Progenitor cell of endocrine pancreas (in vitro differentiated cells): ENCODE results near the gene NCKAP5. TPM values are rescaled to one million over a fixed set of nuclear protein-coding genes. Genes with fewer than 3 reads are reported as not detected.

Experiments used
- DNase-seq: peaks from one replicate; pipeline ENCODE4 v3.0.0; 2021; ENCODE audit warnings: low spot score; ENCODE audit not compliant: unreplicated experiment
- H3K27ac Mint-ChIP-seq: 2 replicates; pipeline ENCODE4 v1.8.0; 2021; ENCODE audit warnings: mild to moderate bottlenecking, moderate library complexity, mixed read lengths
- H3K27me3 Mint-ChIP-seq: 2 replicates; pipeline ENCODE4 v1.8.0; 2021; ENCODE audit warnings: mixed read lengths
- H3K36me3 Mint-ChIP-seq: 2 replicates; pipeline ENCODE4 v1.8.0; 2022; ENCODE audit warnings: mixed read lengths; ENCODE audit not compliant: insufficient read depth
- H3K4me1 Mint-ChIP-seq: 2 replicates; pipeline ENCODE4 v1.8.0; 2021; ENCODE audit warnings: low read depth, mixed read lengths
- H3K4me3 Mint-ChIP-seq: 2 replicates; pipeline ENCODE4 v1.8.0; 2021; ENCODE audit warnings: low read depth, mild to moderate bottlenecking, moderate library complexity, mixed read lengths
- H3K9me3 Mint-ChIP-seq: 2 replicates; pipeline ENCODE4 v1.8.0; 2021; ENCODE audit warnings: low read depth, mixed read lengths
- total RNA-seq: library from RNA; stranded (reverse); gene quantifications from 2 replicates; pipeline ENCODE4 v1.2.1, GENCODE V29; 2021
- TF ChIP-seq, protein P1 (sequence below): fragments of 200-600 bp; sonication (generic); IDR thresholded peaks from one replicate; pipeline ENCODE4 v1.5.0; 2021; ENCODE audit warnings: antibody characterized with exemption, mild to moderate bottlenecking; ENCODE audit not compliant: unreplicated experiment

NCKAP5 gene
- total RNA-seq, 1 donor from 2014 or later, result 1.7 TPM

DNA sequence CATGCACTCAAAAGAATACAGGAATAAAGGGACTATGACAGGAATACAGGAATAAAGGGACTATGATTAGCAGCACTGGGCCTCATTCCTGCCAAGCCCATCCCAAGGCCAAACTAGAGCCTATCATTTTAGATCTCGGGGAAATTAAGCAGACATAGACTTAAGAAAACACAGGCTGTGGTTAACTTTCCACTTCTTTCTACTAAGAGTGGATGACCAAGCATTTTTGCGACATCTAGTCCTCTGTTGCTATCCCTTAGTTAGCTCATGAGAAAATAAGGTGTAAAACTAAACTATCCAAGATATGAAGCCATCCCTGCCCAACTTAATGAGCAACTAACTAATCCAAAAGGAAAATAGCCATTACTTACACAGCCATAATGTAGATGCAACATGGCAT lies 904.2 kb downstream of the NCKAP5 start:
- peaks cover 9% of the 10 kb centered on the region for H3K4me1 Mint-ChIP-seq
- no peak for DNase-seq
- TF ChIP-seq, protein P1, sequence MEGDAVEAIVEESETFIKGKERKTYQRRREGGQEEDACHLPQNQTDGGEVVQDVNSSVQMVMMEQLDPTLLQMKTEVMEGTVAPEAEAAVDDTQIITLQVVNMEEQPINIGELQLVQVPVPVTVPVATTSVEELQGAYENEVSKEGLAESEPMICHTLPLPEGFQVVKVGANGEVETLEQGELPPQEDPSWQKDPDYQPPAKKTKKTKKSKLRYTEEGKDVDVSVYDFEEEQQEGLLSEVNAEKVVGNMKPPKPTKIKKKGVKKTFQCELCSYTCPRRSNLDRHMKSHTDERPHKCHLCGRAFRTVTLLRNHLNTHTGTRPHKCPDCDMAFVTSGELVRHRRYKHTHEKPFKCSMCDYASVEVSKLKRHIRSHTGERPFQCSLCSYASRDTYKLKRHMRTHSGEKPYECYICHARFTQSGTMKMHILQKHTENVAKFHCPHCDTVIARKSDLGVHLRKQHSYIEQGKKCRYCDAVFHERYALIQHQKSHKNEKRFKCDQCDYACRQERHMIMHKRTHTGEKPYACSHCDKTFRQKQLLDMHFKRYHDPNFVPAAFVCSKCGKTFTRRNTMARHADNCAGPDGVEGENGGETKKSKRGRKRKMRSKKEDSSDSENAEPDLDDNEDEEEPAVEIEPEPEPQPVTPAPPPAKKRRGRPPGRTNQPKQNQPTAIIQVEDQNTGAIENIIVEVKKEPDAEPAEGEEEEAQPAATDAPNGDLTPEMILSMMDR, result no peak
- H3K9me3 Mint-ChIP-seq, result no peaks in the 10 kb centered on the region
- no peak overlapping the region for H3K4me3 Mint-ChIP-seq
- no peaks in the 10 kb centered on the region for H3K36me3 Mint-ChIP-seq
- peaks cover 57% of the 10 kb centered on the region for H3K27me3 Mint-ChIP-seq
- H3K27ac Mint-ChIP-seq, result no peak overlapping the region

DNA sequence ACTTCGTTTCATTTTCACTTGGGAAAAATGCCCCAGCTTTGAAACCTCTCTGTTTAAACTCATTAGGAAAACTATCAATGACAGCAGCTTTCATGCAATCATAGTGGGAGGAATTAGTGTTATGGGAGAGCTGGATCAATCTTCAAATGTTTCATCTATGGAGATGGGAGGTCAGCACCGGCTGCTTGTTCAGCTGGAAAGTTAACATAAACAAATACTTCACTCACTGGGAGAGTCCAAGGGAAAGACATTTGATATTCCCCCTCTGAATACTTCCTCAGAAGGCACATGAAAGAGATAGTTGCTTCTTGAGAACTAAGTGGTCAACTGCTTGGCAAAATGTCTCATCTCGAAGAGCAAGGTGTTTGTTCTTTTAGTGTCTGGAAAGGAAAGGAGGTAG lies 905.5 kb downstream of the NCKAP5 start:
- H3K4me3 Mint-ChIP-seq, result no peak overlapping the region
- DNase-seq, result no peak
- H3K36me3 Mint-ChIP-seq, result no peaks in the 10 kb centered on the region
- peaks cover 3% of the 10 kb centered on the region for H3K4me1 Mint-ChIP-seq
- no peak overlapping the region for H3K27ac Mint-ChIP-seq
- peaks cover 50% of the 10 kb centered on the region for H3K27me3 Mint-ChIP-seq
- no peaks in the 10 kb centered on the region for H3K9me3 Mint-ChIP-seq
- TF ChIP-seq, protein P1, result no peak

DNA sequence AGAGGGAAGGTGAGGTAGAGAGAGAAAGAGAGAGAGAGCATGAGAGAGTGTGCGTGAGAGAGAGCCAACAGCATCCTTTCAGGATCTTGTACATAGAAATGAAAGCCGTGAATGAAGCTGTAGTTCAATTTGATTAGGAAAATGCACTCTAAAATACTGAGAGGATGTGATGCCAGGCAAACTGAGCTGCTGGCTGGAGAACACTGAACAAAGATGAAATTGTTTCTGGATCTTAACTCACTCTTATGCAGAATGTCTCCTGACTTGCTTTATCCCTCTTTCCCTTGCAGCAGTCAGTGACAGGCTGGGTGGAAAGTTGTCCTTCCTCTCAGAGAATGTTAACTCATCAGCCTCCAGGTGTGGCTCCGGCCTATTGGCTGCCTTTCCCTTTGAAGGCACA lies 908.9 kb downstream of the NCKAP5 start:
- DNase-seq, result no peak
- Mint-ChIP-seq H3K4me1 (peaks cover 3% of the 10 kb centered on the region), H3K27me3 (peaks cover 24% of the 10 kb centered on the region), H3K36me3 (no peaks in the 10 kb centered on the region), H3K4me3 (no peak overlapping the region), H3K9me3 (no peaks in the 10 kb centered on the region), H3K27ac (no peak overlapping the region)
- TF ChIP-seq, protein P1, result no peak

DNA sequence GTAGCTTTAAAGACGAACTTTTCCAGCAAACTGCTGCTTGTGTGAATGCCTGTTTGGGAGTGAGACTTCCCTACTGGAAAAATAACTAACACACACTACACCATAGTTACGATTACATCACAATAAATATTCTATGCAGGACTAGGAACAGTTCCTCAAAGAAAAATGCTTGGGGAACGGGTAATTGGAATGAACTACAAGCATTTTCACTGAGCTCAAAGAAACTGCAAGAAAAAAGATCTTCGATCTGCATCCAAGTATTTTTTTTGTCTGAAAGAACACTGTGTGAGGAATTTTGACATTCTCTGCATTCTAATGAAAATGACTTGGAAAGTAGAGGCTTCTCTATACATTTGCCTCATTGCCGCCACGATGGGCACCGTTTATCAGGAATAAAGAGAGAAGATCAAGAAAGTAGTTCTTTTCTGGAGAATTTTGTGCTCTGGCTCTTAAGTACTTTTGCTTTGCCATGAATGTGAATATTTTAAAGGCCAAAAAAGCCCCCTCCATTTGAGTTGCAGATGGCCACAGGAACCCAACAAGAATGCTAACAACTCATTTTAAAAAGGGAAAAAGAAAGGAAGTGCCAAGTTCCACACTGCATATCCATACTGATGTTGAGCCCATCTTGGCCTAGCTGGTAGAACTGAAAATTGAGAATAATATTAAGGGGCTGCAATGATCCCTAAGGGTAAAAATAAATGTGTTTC lies 911.8 kb downstream of the NCKAP5 start:
- no peak for DNase-seq
- H3K4me1 Mint-ChIP-seq, result no peaks in the 10 kb centered on the region
- no peaks in the 10 kb centered on the region for H3K9me3 Mint-ChIP-seq
- no peak overlapping the region for H3K4me3 Mint-ChIP-seq
- no peak overlapping the region for H3K27ac Mint-ChIP-seq
- TF ChIP-seq, protein P1, result no peak
- no peaks in the 10 kb centered on the region for H3K36me3 Mint-ChIP-seq
- peaks cover 9% of the 10 kb centered on the region for H3K27me3 Mint-ChIP-seq

DNA sequence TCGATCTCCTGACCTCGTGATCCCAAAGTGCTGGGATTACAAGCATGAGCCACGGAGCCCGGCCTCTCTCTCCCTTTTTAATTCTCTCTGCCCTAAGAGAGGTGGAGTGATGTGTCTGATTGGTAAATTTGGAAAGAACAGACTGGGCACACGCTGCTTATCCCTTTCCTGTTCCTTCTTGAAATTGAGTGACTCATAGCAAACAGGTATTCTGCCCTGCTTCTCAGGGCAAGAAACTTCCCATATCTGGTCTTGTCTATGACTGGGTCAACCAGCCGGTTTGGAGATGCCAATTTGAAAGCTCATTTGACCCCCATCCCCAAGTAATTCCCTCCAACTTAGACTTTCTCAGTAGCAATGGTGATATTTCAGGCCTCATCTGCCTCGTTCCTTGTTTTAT lies 913.3 kb downstream of the NCKAP5 start:
- DNase-seq, result no peak
- Mint-ChIP-seq H3K27me3 (peaks cover 7% of the 10 kb centered on the region), H3K4me1 (no peaks in the 10 kb centered on the region), H3K9me3 (no peaks in the 10 kb centered on the region), H3K27ac (no peak overlapping the region), H3K4me3 (no peak overlapping the region), H3K36me3 (no peaks in the 10 kb centered on the region)
- TF ChIP-seq, protein P1, result no peak
